Left colon (tissue), 2 donors: ENCODE data around the gene OGFR. TPM values are rescaled to one million over a fixed set of nuclear protein-coding genes. Genes with fewer than 3 reads are reported as not detected.

Experiments used
- ATAC-seq: fragments of 200-7000 bp; cut with Tn5 transposase; one replicate; pipeline ENCODE4 v1.9.1; 2020; ENCODE audit warnings: mild to moderate bottlenecking, moderate library complexity
- DNase-seq, 2 donors: peaks; one replicate each; pipeline ENCODE4 v3.0.0-alpha.2; 2020
- intact Hi-C, 2 donors: fragments of 100-400 bp; cut with DNase I in 1 of 2; cut with micrococcal nuclease in 1 of 2; formaldehyde crosslinking; loops; one replicate each; pipeline versions ENCODE4 v1.11.2 to v1.14.0; 2022; cut with DNase I, micrococcal nuclease
- total RNA-seq, 2 donors: library from RNA; stranded (reverse); fragmentation: NEBNext Ultra II Directional; extraction: Animal tissue kit (Norgen Biotek cat#: 25700); gene quantifications; one replicate each; pipeline ENCODE4 v1.2.1, GENCODE V29; 2021
- donor health status: DM: no; HTN: no; CAD: no.
- donor health status: DM: yes; HTN: yes; CAD: no.

Gene OGFR
- total RNA-seq, 2 donors from 2014 or later = 39.5 to 41.0 TPM

DNA sequence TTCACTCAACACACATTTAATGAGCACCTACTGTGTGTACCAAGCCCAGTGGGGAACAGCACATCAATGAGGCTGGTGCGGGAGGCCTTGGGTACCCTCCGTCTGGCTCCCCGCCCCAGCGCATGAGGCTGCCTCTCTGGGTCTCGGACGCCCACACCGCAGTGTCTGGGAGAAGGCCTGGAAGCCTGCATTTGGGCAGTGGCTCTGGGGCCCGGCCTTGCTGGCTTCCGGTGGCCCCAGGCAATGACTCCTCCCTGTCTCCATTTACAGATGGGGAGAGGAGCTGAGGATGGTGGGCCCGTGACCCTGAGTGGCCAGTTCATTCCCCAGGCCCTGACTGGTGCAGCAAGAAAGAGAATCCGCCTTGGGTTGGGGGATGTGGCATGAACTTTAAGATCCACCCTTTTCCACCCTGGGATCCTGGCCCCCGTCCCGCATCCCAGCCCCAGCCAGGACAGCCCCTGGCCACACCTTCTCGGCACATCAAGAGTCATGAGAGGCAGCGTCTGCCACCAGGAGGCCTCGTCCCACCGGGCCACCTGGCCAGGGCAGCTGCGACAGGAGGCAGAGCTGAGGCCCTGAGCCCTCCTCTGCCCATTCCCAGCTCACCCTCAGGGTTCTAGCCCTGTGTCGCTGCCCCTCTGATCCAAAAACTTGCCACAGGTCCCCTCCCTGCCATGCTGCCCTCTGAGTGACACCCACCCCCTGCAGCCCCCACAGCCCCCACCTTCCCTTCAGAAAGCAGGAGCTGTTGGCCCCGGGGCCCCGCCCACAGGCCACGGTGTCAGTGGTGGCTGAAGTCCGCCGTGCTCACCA, 25.8 kb upstream of the OGFR start:
- intact Hi-C loops = no loop called here
- DNase-seq = no peak
- no peak for ATAC-seq

DNA sequence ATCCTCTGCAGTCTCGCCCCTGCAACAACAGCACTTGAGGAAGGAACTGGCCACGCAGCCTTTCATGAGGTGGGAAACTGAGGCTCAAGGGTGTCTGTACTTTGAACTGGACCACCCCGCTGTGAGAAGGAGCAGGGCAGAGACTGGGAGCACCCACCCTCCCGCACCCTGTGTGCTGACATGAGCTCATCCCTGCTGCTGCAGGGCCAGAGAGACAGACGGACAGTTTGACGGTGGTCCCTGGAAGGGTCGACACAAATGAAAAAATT, 25.3 kb upstream of the OGFR start:
- no peak for ATAC-seq

DNA sequence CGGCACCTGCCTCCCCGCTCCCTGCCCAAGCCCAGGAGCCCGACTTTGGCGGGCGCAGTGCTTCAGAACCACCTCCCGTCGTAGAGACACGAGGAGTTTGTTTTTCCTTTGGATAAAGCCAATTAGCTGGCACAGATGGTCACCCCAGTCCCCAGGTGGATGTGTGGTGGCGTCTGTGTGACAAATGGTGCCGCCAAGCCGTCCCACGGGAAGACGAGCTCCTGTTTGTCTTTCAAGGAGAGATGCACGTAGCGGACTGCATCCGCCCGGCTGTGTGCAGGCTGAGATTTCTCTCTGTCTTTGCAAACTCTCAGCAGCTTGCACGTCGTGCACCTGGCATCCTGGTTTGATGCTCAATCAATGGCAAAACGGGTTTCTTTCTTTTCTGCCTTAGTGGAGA, 24.4 kb upstream of the OGFR start:
- DNase-seq (no peak), ATAC-seq (no peak)
- intact Hi-C loops = loop anchor here in 1 of 2 donors (10.0 kb wide), 1 partner anchor 115 kb away; no protein-coding TSS in a partner anchor

More for the DNA sequence above, 25.3 kb upstream of the OGFR start:
- intact Hi-C loops = no loop called here
- no peak for DNase-seq

DNA sequence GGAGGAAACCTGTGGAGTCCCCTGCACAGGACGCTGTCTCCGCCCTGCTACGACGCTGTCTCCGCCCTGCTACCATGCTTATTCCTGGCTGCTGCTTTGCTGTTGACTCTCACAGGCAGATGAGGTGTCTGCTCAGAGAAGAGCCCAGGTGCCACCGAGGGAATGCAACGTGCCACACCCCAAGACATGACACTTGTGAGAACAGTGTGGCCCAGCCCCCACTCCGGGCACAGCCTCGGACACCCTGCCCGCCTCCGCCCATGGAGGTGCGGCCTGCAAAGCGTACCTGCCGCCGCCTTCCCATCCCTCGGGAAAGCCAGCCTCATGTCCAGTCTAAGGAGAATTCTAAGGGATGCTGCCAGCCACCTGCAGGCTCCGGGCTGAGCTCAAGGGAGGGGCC, 23.9 kb upstream of the OGFR start:
- DNase-seq (peak; percentile 41 to 46), ATAC-seq (peak; percentile 85)
- intact Hi-C loops = loop anchor here in 1 of 2 donors (10.0 kb wide), 1 partner anchor 116 kb away; no protein-coding TSS in a partner anchor

DNA sequence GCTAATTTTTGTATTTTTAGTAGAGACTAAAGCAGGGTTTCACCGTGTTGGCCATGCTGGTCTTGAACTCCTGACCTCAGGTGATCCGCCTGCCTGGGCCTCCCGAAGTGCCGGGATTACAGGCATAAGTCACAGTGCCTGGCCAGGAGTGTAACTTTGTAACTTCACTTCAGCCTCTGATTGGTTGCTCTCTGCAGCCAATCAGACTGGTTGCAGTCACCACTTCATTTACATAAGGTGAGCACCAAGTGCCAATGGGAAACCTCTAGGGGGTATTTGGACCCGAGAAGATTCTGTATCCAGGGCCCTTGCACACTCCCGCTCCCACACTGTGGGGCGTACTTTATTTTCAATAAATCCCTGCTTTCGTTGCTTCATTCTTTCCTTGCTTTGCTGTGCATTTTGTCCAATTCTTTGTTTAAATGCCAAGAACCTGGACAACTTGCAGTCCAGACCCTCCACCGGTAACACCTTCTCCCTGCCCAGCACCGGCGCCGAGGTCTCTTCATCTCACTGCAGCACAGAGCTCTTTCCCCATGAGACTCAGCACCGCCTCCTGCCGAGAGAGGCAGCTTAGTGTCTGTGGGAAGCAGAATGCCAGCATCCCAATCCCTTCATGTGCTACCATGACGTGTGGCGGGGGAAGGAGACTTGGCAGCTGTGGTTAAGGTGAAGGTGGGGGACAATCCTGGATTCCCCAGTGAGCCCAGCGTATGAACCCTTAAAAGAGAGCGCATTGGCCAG, 22.3 kb upstream of the OGFR start:
- ATAC-seq (no peak), DNase-seq (no peak)
- intact Hi-C loops = loop anchor here in 1 of 2 donors (10.0 kb wide), 1 partner anchor 118 kb away; no protein-coding TSS in a partner anchor

DNA sequence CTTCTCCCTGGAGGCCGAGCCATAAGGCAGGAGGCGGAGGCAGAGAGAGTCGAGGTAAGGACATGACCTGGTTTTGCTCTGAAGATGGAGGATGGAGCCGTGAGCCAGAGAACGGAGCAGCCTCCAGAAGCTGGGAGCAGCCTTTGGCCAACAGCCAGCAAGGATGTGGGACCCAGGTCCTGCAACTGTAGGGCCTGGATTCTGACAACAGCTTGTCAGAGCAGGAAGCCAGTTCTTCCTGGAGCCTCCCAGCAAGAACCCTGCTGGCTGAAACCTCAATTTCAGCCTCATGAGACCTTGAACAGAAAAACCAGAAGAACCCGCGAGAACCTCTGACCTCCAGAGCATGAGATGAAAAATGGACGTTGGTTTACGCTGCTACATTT, 21.7 kb upstream of the OGFR start:
- intact Hi-C loops = loop anchor here in 1 of 2 donors (10.0 kb wide), 1 partner anchor 118 kb away; no protein-coding TSS in a partner anchor
- DNase-seq (no peak), ATAC-seq (no peak)

DNA sequence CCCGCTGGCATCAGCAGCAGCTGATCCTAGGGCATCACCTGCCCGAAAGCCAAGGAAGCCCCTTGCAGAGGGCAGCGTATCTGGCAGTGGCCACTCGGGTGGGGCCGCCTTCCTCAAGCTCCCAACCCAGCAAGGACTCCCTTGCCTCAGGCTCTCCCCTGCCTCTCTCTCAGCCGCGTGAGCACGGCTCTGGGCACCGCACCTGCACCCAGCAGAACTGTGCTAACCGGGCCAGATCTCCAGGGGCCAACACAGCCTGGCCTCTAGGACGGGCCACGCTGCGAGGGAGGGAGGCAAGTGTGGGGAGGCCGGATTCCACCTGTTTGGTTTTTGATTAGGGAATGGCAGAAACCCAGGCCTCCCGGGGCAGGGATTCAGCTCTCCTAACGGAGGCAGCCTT, 20.1 kb upstream of the OGFR start:
- ATAC-seq (no peak), DNase-seq (no peak)
- intact Hi-C loops = loop anchor here in 1 of 2 donors (10.0 kb wide), 1 partner anchor 120 kb away; no protein-coding TSS in a partner anchor

DNA sequence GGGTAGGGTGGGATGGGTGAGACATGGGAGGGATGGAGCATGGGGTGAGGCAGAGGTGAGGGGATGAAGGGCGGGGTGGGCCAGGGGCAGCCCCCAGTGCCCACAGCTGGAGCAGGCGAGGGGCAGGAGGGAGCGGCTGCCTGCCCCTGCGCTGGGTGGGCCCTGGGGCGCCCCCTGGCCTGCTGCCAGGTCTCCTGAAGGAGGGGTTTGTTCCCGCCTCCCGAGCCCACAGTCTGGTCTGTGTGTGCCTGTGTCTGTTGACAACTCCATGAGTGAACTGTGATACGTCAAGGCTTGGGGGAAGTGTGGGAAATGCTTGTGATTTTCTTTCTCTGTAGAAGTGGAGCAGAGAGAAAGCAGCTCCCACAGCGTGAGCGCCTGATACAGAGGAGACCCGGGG, 19.2 kb upstream of the OGFR start:
- ATAC-seq = no peak
- intact Hi-C loops = loop anchor here in 1 of 2 donors (10.0 kb wide), 1 partner anchor 121 kb away; no protein-coding TSS in a partner anchor
- no peak for DNase-seq

DNA sequence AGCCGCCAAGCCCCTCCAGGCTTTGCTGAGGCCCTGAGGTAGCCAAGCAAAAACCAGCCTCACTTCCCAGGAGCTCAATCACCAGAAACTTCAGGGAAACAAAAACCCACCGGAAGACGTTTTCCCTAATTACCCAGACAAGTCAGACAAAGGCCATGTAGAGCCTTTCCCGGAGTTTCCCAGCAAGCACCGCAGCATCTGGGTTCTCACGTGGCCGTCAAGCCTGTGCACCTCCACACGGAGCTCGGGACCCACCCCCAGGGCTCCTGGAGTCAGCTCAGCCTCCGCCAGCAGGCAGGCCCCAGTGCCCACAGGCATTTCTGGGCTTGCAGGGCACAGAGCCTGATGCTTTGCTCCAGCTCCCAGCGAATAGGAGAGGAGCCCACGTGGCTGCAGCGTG, 18.5 kb upstream of the OGFR start:
- DNase-seq = no peak
- intact Hi-C loops = loop anchor here in 1 of 2 donors (10.0 kb wide), 1 partner anchor 121 kb away; no protein-coding TSS in a partner anchor
- ATAC-seq = no peak

DNA sequence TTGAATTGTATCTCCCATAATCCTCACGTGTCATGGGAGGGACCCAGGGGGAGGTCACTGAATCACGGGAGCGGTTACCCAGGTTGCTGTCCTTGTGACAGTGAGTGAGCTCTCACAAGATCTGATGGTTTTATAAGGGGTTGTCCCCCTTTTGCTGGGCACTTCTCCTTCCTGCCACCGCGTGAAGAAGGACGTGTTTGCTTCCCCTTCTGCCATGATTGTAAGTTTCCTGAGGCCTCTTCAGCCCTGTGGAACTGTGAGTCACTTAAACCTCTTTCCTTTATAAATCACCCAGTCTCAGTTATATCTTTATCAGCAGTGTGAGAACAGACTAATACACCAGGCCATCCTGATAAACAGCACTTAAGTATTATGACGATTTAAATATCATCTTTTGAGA, 17.3 kb upstream of the OGFR start:
- intact Hi-C loops = loop anchor here in 1 of 2 donors (10.0 kb wide), 1 partner anchor 123 kb away; no protein-coding TSS in a partner anchor
- no peak for DNase-seq
- no peak for ATAC-seq

DNA sequence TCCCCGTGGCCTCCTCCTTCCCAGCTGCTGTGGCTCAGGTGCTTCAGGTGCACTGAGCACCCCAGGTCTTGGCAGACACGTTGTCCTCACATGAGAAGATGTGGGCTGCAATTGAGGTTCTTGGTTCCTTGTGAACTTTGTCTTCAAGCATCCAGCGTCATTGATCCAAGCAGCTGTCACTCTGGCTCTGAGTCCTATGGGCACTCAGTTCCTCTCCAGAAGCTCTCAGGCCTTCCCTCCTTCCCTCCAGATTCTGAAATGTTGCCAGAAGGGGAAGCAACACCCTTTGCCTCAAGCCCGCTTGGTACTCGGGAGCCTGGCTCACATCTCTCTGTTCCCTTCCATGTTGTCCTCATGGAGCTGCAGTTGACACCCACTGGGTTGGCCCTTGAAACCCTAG, 16.8 kb upstream of the OGFR start:
- DNase-seq (no peak), ATAC-seq (no peak)
- intact Hi-C loops = loop anchor here in 1 of 2 donors (10.0 kb wide), 1 partner anchor 123 kb away; no protein-coding TSS in a partner anchor

DNA sequence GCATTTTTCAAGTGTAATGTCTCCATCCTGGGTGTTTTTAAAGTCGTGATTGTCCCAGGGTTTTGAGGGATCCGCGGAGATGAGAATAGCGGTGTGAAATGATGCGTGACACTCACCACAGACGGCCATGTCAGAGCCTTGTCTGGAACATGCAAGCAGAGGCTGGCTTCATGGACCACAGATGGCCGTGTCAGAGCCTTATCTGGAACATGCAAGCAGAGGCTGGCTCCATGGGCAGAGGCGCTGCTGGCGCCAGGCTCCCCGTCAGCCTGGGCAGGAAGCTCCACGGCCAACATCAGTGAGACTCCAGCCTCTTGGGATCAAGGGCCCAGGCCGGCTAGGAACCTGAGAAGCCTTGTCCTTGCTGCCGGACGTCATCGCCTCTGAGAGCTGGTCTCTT, 16.0 kb upstream of the OGFR start:
- intact Hi-C loops = loop anchor here in 1 of 2 donors (10.0 kb wide), 1 partner anchor 124 kb away; no protein-coding TSS in a partner anchor
- ATAC-seq (no peak), DNase-seq (no peak)

DNA sequence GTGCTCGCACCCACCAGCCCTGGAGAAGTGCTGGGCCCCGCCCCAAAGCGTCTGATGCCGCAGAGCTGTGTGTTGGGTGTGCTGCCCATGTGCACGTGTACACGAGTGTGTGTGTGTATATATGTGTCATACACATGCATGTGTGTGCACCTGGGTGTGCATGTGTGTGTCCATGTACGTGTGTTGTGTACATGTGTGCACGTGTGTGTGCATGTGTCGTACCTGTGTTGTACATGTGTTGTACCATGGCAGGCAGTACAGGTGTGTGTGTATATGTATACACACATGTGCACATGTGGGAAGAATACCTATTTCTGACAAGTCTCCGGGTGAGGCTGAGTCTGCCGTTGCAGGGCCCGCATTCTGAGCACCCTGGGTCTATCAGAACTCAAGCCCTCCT, 14.6 kb upstream of the OGFR start:
- no peak for ATAC-seq
- intact Hi-C loops = loop anchor here in 1 of 2 donors (5.0 kb wide), 1 partner anchor 123 kb away; no protein-coding TSS in a partner anchor
- DNase-seq = no peak

DNA sequence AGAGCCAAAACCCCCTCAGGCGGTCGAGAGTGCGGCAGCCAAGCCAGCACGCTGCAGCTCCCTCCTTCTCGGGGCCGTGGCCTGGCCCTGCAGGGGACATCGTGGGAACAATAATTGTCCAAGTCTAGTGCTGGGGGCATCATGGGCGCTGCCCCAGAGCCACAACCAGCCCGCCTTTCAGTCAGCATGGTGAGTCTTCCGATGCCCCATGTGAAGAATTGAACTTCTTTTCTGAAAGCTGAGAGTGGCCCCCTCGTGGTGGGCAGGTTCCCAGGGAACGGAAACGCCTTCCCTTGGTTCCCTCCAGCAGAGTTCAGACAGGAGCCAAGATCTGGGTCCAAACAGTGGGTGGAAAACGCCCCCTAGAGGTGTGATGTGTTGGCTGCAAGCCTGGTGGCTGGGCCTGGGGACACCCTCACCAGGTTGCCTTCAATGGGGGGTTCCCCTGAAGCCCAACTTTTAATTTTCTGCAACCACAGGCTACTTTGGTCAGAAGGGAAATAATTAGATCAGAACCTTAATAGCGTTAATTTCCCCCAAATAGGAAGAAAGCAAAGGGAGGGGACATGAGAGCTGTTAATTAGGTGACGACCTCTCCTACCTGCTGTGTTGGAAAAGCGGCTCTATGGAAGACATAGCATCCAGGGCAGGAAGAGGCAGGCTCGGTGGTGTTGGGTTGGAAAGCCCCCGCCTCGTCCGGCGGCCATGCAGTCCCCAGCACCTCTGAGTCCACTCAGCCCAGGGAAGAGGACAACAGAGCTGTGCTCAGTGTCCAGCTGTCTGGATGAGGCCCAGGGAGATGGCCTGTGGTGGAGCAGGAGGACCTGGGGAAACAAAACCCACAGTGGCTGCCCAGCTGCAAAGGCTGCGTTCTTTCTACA, 13.1 kb upstream of the OGFR start:
- intact Hi-C loops = loop anchor here in 1 of 2 donors (5.0 kb wide), 1 partner anchor 124 kb away; no protein-coding TSS in a partner anchor
- DNase-seq (peak; percentile 80 to 81), ATAC-seq (peak; percentile 20)

DNA sequence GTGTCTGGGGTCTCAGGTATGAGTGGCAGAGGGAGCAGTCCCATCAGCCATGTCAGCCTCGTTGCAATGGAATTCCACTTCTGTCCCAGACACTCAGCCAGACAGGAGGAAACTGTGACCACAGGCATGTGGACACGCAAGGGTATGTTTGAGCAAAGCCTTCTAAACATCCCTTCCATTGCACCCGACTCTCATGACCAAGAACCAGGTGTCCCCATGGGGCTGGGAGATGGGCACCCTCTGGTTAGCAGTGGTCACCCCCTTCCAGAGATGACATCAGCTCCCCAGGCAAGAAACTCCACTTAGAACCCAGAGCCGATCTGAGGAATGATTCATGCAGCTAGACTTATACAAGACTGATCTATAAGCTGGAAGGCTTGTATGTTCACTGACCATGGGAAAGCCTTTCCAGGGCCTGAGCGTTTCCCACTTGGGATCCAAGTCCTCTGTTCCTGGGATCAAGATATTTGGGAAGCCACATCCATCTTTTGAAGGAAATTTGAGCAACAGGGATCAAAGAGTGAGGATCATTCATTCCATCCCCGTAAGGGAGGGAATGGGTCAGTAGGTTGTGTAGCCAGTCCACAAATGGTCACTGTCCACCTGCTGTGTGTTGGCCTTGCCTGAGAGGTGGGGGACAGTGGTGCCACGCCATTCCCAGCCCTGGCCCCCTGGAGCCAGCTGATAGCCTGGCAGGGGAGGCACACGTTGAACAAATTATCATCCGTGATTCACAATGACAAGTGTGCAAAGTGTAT, 12.3 kb upstream of the OGFR start:
- no peak for DNase-seq
- ATAC-seq = no peak
- intact Hi-C loops = loop anchor here in 1 of 2 donors (5.0 kb wide), 1 partner anchor 125 kb away; no protein-coding TSS in a partner anchor

DNA sequence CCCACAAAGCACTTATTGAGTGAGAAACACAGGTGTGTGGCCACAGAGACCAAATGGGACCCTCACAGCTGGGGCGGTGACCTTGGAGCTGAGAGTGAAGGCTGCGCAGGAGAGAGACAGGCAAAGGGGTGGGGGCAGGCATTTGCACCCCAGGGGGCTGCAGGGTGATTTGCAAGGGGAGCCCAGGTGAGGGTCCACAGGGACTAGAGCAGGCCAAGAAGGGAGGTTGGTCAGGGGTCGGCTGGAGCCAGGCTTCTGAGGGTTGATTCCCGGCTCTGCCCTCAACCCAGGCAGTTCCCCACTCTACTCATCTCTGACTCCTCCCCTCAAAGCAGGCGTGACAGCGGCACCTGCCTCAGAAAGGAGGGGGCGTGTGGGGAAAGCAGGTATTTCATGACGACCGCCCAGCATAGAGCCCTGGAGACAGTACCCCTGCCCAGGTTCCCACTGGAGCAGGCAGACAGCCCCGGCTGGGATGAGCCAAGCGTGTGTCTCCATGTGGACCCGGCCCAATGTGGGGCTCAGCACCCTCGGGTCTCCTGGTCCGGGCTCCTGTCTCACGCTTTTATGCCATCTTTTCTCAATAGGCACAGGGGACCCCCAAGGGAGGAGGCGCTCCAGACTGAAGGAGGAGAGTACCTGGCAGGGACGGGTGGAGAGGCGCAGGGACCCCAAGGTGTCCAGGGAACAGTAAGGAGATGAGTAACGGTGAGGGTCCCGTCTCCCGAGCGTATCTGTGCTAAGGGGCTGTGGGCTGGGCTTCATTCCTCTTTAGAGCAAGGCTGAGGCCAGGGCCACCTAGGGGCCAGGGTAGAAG, 11.5 kb upstream of the OGFR start:
- no peak for DNase-seq
- intact Hi-C loops = loop anchor here in 1 of 2 donors (5.0 kb wide), 1 partner anchor 126 kb away; no protein-coding TSS in a partner anchor
- no peak for ATAC-seq

DNA sequence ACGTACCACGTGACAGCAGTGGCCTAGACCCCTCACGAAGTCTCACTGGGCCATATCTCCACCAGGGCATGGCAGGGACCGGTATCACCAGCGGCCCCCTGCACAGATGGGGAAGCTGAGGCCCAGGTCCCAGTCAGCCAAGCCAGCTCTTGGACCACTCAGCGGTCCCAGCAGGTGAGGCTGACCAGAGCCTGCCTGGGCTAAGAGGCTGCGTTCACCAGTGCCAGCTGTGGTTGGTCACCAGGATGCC, 11.0 kb upstream of the OGFR start:
- intact Hi-C loops = loop anchor here in 1 of 2 donors (5.0 kb wide), 1 partner anchor 126 kb away; no protein-coding TSS in a partner anchor
- no peak for ATAC-seq
- DNase-seq = no peak
